GM12873 (cell line): ENCODE data around the gene MTCL1.

Experiments
- TF ChIP-seq, protein P1 (sequence below): IDR thresholded peaks from 2 replicates; pipeline ENCODE4 v1.5.1; 2012; ENCODE audit warnings: low read depth, mild to moderate bottlenecking, moderate library complexity, low read length, control low read depth; ENCODE audit not compliant: insufficient read depth; ENCODE audit errors: missing control alignments

Gene MTCL1

DNA sequence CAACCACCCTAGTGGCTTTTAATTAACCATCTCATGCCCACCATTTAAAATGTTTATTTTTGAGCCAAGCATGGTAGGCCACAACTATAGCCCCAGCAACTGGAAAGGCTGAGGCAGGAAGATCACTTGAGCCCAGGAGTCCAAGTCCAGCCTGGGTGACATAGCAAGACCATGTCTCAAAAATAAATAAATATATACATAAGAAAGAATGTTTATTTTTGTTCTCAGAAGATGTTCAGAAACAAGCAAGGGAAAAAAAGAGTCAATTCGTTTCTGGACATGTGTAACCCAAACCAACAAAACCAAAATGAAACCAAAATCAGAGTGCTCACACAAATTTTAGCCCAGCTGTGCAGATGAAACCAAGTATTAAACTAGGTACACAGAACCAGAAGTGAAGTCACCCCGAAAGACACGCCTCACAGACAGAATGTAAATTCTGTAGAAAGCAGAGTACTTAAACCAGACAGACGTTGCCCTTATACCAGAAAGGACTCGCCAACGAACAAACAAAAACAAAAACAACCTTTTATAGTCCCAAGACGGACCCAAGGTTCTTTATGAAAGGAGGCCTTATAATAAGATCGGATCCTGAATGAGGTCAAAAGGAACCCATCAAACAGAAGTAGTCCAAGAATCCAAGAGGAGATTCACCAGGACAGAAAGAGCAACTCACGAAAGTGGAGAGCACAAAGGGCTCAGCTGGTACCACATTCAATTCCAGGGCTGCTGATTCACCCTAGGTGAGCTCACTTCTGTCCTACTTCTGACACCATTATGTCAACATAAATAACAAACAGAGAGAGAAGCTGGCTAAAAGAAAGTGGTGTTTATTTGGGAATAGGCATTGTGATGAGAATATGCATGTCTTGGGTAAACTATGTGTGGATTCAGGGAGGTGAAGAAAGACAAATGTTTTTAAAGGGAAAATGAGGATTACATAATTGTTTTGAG lies 31.8 kb upstream of the MTCL1 start:
- TF ChIP-seq, protein P1, sequence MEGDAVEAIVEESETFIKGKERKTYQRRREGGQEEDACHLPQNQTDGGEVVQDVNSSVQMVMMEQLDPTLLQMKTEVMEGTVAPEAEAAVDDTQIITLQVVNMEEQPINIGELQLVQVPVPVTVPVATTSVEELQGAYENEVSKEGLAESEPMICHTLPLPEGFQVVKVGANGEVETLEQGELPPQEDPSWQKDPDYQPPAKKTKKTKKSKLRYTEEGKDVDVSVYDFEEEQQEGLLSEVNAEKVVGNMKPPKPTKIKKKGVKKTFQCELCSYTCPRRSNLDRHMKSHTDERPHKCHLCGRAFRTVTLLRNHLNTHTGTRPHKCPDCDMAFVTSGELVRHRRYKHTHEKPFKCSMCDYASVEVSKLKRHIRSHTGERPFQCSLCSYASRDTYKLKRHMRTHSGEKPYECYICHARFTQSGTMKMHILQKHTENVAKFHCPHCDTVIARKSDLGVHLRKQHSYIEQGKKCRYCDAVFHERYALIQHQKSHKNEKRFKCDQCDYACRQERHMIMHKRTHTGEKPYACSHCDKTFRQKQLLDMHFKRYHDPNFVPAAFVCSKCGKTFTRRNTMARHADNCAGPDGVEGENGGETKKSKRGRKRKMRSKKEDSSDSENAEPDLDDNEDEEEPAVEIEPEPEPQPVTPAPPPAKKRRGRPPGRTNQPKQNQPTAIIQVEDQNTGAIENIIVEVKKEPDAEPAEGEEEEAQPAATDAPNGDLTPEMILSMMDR: no peak

DNA sequence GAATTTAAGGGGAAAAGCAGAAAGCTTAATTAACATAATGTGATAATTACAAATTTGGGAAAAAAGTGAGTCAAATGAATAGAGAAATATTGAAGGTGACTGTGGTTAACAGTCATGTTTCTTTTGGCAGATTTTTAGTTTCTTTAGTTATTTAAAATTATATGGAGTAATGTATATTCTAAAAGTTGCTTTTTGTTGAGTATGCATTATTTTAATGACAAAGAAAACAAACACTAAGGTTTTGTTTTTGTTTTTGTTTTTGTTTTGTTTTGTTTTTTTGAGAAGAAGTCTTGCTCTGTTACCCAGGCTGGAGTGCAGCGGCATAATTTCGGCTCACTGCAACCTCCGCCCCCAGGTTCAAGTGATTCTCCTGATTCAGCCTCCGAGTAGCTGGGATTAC lies 30.3 kb upstream of the MTCL1 start:
- TF ChIP-seq, protein P1: no peak

DNA sequence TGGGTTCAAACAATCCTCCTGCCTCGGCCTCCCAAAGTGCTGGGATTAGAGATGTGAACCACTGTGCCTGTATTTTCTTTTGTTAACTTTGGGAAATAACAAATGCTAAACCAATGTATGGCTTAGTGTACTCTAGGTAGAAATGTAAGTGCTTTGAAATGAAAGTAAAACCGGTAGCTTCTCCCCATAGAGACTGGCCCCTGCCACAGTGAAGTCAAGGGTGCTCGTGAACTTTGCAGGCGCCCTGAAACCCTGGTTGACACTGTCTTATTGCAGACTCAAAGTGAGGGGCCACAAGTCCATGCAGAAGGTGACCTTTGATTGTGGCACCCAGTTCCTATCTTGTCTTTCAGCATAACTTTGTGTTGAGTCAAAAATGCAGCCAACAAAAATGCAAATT lies 24.2 kb upstream of the MTCL1 start:
- TF ChIP-seq, protein P1: no peak

DNA sequence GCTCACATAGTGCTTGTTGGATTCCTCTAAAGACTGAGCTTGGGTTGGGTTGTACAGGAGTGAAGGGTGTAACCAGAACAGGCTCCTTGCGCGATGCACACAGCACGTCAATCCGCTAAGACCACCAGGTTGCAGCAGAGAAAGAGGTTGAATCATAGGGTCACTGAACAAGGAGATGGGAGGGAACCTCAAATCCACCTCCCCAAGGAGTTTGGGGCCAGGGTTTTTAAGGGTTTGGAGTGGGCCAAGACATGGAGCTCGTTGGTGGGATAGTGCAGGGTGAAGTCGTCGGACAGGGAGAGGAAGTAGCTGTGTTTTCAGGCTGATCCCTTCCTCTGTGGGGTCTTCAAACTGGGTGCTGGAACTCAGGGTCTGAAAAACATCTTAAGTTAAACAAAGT lies 20.8 kb upstream of the MTCL1 start:
- TF ChIP-seq, protein P1: no peak

DNA sequence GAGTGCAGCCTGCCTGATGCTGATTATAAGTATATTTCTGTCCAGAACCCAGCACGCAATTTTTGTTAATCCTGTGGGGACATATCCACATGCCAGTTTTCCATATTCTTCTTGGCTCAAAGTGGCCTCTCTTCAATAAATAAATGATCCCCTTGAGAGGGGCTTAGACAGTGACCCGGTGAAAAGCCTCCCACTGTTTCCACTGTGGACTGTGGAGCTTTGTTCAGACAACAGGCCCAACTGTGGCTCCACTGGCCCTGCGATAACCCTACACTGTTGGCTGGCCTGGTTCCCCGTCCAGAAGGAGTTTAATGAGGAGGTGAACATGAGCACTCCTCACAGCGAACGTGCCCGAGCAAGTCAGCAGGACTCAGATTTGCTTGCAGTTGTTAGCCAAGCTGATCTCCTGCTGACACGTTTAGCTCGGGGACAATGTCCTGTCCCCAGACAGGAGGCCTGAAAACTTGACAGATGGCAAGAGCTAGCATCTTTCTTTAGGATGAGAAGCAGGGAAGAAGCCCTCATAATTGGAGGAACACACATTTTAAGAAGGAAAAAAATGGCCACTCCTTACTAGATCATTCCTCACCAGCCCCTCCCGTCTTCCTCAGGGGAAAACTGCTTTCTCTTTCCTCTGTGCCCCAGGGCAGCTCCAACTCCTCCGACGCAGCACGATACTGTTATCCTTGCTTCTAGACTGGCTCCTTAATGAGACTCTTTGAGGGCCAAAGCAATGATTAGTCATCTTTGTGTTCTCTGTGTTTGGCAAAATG lies 20.0 kb upstream of the MTCL1 start:
- TF ChIP-seq, protein P1: no peak

DNA sequence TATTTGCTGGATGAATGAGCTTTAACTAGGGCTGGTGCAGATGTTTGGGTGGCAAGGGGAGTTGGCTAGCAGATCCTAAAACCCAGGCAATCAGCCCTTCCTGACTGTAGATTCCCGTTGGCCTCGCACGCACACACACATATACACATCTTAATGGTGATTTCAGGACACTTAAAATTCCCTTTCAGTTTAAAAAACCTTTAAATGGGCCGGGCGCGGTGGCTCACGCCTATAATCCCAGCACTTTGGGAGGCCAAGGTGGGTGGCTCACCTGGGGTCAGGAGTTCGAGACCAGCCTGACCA lies 19.5 kb upstream of the MTCL1 start:
- TF ChIP-seq, protein P1: no peak

DNA sequence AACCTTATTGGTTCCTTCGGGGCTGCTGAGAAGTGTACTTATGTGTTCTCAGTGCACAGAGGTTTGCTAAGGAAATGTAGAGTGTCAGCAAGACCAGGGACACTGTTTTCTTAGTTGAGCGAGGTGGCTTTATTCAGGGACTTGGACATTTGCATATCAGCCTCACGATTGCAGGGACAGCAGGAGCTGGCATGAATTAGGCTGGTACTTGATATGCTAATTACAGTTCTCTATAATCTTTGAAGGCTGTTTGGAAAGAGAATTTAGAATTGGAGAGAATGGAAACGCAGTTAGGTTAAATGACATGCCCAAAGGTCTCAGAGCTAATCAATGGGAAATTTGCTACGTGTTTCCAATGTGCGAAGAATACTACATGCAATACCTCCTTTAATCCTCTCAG lies 18.7 kb upstream of the MTCL1 start:
- TF ChIP-seq, protein P1: no peak
